HG03103 (cell line): Measurements from ENCODE around the gene ITFG1.

Source experiments
- ATAC-seq: cut with Tn5 transposase; IDR thresholded peaks from one replicate; pipeline ENCODE4 v1.9.1; 2021; ENCODE audit warnings: low read depth; ENCODE audit not compliant: unreplicated experiment

The ITFG1 gene

GRCh38 chr16:47460711-47461597 lies at the start of gene ITFG1, which contains the start of gene PHKB:
TSS of gene ITFG1 (minus strand) at chr16:47461063. CDS start at chr16:47461045, 18 bp downstream.
TSS of gene PHKB (plus strand) at chr16:47461331. CDS start at chr16:47461351, 20 bp downstream.
- ATAC-seq, result peak; percentile 79

DNA sequence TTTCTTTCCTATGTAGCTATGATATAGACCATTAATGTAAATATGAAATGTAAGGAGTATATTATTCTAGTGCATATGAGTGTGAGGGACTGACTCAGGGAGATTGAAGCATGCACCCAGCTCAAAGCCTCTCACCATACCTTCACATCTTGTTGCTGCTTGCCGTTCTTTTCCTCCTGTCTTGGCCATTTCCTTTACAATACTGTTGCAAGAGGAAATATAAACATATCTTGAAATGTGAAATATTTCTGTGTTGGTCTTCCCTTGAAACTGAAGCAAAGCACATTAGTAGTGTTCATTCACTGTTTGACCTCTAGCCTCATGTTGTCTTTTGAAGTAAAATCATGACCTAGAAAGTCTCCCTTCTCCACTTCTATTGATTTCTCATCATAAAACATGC lies 46.8 kb upstream of the ITFG1 start:
- ATAC-seq, result no peak

DNA sequence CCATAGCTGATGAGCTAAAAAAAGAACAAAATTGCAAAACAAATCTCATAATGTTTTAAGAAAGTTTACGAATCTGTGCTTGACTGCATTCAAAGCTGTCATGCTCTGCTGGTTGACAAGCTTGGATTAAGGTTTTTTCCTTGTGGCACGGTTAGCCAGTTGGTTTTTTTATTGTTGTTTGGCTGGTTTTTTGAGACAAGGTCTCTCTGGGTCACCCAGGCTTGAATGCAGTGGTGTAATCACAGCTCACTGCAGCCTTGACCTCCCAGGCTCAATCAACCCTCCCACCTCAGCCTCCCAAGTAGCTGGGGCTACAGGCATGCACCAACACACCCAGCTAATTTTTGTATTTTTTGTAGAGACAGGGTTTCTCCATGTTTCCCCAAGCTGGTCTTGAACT lies 45.9 kb upstream of the ITFG1 start:
- no peak for ATAC-seq

- ATAC-seq, result no peak
Observed at GRCh38 chr16:47504599-47504998, 43.7 kb upstream of the ITFG1 start.

- no peak for ATAC-seq
Observed at GRCh38 chr16:47503936-47504335, 43.1 kb upstream of the ITFG1 start.

DNA sequence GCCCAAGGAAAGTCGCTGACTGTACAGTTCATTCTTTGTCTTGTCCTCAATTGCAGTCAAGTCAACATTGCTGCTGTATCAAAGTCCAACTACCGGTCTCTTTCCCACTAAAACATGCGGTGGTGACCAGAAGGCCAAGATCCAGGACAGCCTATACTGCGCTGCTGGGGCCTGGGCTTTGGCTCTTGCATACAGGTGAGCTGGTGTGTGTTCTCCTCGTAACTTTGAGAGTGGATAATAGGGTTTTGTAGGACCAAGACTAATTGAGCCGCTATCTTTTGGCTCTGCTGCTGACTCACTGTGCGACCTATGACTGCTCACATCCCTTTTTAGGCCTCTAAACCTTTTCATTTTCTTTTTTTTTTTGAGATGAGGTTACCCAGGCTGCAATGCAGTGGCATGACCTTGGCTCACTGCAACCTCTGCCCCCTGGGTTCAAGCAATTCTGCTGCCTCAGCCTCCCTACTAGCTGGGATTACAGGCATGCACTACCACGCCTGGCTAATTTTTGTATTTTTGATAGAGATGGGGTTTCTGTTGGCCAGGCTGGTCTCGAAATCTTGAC lies 38.9 kb upstream of the ITFG1 start:
- no peak for ATAC-seq

DNA sequence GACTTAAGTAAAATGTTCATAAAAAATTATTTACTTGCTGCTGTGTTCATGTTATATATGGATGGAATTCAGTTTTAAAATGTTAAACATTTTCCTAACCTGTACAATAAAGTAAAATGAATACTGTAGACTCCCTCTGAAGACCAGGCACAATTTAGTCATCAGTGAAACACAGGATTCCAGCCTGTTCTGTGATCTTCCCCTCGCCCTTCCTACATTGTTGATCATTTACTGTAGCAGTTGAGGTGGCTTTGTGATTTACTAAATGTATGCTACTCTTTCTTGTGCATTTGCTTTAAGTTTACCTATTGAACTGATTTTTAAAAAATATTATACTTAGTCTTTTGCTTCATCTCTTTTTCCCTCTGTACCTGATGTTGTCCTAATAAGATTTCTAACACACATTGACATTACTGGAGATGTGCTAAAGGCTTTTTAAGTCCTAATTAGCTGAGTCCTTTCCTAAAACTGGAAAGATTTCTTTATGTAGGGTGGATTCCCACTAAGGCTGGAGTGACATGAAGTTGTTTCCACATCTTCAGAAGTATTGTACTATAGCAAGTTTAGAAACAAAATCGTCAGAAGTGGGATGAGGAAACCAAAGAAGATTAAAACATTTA lies 38.3 kb upstream of the ITFG1 start:
- ATAC-seq, result no peak

DNA sequence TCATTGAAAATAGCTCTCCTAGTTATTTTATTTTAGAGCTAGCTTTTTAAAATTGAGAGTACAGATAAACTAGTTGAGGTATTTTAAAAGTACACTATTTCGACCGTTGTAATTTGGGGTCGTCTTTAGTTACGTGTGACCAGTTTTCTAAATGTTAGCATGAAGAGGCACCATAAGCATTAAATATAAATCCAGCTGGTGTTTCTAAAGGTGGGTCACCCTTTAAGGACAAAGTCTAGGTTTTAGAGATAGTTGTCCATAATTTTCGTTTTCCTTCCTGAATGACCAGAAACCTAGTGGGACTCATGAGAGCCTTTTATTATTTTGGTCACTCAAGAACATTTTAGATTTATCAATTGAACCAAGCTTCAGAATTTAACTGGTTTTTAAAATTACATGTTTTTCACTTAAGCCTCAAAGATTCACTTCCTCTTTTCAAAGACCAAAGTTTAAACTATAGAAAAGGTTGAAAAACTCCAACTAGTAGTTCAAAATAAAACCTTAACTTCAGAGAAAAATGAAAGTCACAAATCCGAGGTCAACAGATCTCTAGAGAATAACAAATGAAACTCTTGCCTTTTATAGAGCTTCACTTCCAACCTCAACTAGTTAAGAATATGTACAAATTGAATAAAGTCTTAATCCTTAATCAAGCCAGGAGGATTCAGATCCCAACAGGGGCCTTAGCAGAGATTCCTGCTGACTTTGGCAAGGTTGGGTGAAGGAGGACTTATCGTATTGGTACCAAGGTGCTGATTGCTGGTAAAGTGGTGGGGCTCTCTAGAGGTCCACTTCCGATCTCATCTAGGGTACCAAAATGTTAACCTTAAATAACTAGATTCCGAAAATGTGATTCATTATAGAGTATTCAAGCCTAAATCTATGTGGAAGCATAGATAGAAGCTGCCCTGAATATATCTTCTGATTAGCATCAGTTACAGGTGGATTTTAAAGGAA lies 32.8 kb upstream of the ITFG1 start:
- no peak for ATAC-seq

- ATAC-seq, result peak; percentile 77
Observed at GRCh38 chr16:47492428-47493377, 31.8 kb upstream of the ITFG1 start.

DNA sequence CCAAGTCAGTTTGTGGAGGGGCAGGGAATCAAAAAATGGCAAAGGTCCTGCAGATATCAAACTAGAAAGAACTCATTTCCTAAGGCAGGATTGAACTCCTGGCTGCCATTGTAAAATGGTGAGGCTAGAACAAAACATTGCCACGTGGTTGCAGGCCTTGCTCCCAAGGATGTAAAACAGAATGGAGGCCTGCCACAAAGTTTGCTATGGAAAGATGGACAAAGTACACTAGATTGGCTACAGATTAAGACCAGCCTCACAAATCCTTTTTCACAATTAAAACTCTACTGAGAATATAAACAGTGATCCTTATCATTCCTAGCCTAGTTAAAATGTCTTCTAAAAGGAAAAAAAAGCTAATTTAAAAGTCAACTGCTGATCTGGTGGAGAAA lies 31.2 kb upstream of the ITFG1 start:
- no peak for ATAC-seq

DNA sequence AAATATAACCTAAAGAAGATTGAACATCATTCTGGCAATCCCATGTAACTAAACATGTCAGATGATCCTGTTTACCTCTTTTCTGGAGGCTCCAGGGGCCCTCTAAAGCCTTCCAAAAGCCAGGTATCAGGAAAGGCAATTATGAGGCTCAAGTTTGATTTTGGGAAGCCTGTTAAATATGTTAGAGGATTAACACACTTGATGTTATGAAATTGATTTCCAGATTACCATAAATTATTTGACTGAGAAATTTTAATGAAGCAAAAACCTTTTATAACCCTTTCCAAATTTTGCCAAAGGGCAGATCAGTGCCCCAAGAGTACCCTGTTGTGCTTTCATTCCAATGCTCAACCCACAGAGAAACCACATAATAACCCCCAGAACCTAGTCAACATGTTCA lies 29.6 kb upstream of the ITFG1 start:
- no peak for ATAC-seq

DNA sequence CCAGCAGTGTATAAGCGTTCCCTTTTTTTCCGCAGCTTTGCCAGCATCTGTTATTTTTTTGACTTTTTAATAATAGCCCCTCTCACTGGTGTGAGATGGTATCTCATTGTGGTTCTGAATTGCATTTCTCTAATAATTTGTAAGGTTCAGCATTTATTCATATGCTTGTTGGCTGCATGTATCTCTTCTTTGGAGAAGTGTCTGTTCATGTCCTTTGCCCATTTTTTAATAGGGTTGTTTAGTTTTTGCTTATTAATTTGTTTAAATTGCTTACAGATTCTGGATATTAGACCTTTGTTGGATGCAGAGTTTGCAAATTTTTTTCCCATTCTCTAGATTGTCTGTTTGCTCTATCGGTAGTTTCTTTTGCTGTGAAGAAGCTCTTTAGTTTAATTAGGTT lies 27.2 kb upstream of the ITFG1 start:
- no peak for ATAC-seq

DNA sequence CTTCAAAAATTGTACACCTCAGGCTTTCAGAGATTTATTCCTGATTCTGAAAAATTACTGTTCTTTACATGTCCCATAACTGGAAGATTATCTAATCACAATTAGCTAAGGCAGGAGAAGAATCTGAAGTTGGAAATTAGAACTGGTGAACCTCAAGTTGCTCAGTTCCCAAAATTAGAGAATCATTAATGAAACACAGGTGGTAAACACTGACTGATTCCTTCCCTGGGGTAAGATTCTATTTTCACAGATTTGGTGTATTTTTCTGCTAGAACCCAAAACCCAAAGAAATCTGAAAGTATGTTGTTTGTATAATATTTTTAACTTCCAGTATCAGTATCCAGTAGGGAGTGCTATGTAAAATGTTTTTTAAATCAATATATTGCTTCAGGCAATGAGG lies 26.0 kb upstream of the ITFG1 start:
- ATAC-seq, result no peak

DNA sequence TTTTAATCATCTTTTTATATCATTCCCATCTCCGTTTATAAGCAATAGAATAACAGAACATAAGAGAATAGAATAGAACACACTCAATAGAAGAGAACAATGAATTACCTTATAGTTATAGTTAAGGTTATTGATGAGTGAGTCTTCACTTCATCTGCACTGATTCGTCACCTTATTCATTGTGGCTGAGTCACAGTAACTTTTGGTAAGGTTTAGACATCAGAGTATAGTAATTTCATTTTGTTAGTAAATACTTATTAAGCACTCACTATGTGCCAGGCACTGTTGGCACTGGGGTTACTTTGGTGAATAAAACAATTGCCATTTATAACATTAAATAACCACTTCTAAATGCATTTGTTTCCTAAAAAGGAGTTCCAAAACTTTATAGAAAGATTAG lies 22.8 kb upstream of the ITFG1 start:
- no peak for ATAC-seq

GRCh38 chr16:47481698-47482374 lies 21.0 kb upstream of the ITFG1 start:
- no peak for ATAC-seq

GRCh38 chr16:47480410-47480809 lies 19.5 kb upstream of the ITFG1 start:
- no peak for ATAC-seq

DNA sequence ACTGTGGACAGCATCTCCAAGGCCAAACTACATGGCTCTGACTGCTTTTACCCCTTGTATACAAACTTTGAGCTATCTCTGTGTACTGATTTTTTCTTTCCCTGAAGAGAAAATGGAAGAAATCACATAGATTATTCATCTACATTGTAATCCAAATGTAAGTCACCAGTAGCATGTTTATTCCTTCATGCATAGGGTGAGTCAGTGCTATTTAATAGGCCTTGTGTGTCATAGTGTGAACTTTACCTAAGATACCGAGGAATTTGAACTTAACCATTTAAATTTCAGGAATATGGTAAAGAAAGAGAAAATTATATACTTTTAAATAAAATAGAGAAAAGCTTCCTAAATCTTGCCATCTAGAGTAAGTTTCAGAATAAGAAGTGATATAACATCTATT lies 16.8 kb upstream of the ITFG1 start:
- no peak for ATAC-seq

GRCh38 chr16:47476654-47477345 lies 15.9 kb upstream of the ITFG1 start:
- no peak for ATAC-seq
